OCI-M1 (cell line): ENCODE results near the gene PELO.

ENCODE experiments used
- DNase-seq: peaks from one replicate; lab custom pipeline; 2025; lab: John Stamatoyannopoulos, UW

PELO gene

GRCh38 chr5:52771343-52772039, 16.2 kb upstream of the PELO start:
- DNase-seq = peak; percentile 82

GRCh38 chr5:52772668-52773067, 15.0 kb upstream of the PELO start:
- DNase-seq = no peak

- no peak for DNase-seq
These were observed 14.4 kb upstream of the PELO start for GRCh38 chr5:52773342-52773741.

DNA sequence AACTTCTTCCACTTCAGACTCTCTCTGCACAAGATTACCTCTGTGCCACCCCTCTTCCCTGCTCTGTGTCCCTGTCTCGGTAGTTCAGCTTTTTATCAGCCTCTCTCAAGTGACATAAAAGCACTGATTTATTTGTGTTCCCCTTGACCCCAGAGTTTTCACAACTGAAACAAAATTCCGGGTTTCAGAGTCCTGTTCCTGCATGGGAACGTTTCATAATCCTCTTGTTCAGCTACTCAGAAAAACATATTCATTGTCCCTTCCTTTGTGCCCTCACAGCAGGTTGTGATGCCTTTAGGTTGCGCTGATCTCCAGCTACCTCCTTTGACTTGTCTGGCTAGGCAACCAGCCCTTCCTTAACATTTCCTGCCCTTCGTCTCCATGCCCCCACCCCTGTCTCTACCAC, 13.7 kb upstream of the PELO start:
- no peak for DNase-seq

DNA sequence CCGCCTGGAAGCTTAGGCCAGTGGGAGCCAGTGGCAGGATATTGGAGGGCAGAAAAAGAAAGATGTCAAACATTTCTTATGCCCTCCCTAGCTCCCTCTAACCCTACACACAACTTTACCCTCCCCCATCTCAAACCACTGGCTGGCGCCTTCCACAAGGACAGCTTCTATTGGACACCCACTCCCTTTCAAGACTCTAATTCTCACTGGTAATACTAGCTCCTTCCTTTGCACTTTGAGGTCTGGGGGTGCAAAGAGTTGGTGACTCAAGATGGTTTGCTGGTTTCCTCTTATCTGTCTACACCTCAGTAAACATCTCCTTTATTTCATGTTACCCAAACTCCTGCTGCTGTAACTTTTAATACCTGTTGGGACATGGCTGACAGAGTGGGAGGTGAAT, 11.6 kb upstream of the PELO start:
- DNase-seq = no peak

DNA sequence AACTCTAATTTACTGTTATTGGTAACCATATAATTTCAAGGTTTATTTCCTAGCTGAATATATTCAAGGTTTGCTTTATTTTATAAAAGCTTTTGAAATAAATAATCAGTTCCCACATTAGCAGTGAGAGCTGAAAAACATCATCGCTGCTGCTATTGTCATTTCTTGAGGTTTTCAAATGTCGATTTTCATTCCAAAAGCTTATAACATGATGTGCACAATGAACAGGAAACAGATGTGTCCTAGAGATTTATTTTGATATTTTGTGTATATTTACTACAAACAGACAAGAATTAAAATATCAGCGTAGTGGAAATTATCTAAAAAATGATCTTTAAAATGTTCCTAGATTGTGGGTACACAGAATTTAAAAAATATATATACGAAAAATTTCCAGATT, 10.5 kb upstream of the PELO start:
- DNase-seq = no peak

- no peak for DNase-seq
These were observed 8.9 kb upstream of the PELO start for GRCh38 chr5:52778781-52779180.

DNA sequence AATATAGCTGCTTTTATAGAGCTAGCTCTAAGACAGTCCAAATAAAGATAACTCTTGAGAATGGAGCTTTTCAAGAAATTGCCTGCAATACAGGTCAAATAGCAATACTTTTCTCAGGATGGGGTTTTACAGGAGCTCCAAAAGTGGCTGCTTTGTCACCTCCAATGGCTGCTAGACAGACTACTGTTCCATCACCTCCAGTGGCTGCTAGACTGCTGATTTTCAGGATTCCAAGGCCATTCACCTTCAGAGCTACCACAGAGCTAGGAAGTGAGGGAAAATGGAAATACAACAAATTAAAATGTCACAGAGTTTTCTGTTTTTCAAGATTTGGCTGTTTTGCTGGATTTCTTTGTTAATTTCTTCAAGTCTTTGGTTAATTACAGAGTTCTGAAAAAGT, 8.5 kb upstream of the PELO start:
- DNase-seq = no peak

DNA sequence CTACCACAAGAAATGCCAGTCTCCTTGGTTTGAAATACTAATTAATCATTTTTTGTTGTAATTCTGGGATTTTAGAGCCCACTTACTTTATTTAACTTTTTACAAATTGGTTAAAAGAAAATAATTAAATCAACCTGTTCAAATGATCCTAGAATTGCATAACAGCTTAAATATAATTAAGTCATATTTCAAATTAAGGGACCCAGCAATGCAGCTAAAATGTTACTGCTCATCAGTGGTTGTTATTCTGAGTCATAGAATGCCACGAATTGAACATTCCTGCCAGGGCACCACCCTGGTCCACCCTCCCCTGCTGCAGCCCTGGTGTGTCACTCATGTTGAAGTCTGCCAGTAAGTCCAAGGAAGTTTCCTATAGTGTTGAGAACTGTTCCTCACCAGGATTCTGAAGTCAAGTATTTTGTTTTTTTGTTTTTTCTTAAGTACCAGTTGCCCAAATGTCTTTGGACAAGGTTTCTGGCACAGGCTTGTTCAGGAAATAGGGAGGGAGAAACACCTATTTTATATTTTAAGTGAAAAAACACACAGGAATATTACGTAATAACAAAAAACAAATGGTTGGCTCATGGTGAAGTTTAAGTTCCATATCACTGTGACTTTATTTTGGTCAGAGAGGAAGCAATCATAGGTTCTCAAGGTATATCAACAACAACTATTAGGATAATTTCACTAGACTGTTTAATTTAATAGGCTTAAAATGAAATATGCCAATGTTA, 4.3 kb upstream of the PELO start:
- DNase-seq = no peak

DNA sequence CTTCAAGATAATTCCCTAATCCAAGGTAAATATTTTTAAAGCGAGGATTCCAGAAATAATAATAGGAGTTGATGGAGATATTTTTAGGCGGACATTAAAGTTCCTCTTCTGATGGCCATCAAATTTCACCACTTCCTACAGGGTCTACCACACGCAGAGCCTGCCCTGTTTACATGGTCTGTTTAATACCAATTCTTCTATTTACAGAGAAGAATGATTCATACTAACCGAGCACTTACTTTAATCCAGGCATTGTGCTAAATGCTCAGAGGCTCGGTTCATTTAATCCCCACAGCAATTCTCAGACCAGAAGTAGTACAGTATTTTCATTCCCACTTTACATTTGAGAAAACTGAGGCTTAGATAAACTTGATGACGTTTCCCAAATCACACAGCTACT, 3.0 kb upstream of the PELO start:
- DNase-seq = no peak

DNA sequence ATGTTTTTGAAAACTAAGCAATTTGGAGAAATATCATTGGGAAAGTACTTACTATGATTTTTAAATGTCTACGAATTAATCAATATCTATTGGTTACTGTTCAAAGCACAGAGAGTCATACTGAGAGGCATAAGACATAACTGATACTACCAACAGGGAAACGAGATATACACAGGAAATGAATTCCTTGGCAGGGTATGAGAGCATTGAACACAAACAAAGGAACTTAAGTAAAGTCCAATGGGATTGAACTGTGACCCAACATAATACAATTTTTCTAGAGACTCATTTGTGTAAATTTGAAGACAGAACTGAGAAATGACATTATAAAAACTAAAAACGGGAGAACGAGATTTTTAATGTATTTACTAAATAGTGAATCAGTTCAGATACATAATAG, 1.3 kb upstream of the PELO start:
- DNase-seq = no peak

- peak; percentile 61 for DNase-seq
These were observed 642 bp upstream of the PELO start for GRCh38 chr5:52786949-52787599.

DNA sequence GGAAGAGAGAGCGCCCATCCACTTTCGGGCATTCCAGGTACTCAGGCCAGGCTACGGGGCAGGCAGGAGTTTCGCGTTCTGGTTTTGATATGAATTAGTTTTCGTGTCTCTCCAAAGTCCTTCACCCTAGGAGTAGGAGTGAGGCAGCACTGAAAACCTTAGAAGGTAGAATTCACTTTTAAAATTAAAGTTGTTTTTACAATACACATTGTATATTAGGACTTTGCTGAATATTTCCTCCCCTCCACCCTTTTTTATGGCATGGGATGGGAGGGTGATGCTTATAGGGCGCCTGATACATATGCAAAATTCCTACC, 747 bp downstream of the PELO start:
- no peak for DNase-seq

GRCh38 chr5:52789378-52789777, 1.7 kb downstream of the PELO start:
- no peak for DNase-seq

DNA sequence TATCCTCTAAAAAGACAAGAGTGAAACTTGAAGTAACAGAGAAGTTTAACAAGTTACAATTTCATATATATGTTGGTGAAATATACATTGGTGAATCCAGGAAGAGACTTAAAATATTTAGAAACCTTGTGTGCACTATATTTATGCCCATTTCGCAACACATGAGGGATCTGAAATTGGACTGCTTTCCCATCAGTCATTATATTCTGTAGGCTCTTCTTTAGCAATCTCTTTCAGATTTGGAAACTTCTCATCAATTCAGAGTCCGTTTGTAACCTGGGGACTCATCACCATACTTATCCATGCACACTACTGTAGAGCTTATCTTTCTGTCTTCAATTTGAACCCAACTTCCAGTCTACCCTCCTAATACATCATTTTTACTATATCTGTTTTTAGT, 2.1 kb downstream of the PELO start:
- no peak for DNase-seq

DNA sequence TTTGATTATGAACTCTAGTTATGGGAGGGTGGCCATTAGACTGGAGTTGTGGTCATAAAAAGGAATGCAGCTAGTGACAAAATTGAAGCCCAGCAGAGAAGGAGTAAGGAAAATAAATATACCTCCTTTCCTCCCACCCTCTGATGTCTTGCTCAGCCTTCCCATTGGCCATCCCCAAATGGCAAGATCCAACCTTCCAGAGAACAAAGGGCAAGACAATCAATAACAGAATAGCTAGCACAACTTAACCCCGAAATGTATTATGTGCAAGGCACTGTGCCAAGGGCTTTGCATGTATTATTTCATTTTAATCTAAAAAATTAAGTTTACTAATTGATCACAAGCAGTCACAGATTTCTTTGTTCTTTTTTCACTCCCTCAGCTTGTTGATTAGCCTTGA, 3.6 kb downstream of the PELO start:
- DNase-seq = no peak

DNA sequence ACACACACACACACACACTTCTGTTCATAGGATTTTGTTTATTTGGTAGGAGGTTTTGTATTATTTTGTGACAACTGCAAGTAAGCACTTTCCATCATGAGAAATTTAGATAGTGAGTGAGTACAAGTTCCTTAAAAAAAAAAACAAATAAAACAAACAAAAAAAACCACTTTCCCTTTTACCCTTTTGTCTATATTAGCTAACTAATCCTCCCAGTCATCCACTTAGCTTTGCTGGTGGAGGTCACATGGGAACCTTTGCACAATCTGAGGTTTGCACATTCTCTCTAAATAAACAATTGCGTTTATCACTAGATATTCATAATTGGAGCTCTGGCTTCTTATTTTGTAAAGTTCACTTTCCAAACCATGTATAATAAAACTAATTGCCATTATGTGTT, 6.8 kb downstream of the PELO start:
- DNase-seq = peak; percentile 34

- DNase-seq = no peak
These were observed 8.3 kb downstream of the PELO start for GRCh38 chr5:52796031-52796430.

DNA sequence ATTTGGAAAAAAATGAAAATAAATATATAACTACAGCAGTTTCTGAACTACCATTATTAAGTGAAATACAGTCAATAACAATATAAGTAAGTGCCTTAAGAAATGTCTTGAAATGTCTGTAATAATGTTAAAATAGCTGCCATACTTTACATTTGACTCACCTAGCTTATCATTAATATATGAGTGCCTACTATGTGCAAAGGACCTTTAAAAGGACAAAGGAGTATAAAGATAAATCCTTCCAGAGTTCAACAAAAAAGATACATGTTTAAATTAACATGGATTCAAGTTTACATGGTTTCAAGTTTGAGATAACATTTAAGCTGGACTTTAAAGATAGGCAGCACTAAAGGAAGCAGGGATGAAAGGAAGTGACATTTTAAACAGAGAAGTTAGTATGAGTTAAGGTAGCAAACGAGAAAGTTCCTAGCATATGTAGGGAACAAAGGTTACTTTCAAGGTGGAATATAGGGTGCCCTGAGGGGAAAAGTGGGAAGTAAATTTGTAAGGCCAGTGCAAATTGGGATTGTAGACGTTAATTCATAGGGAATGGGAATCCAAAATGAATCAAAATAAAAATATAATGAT, 8.9 kb downstream of the PELO start:
- DNase-seq = peak; percentile 20

GRCh38 chr5:52798938-52799337, 11.2 kb downstream of the PELO start:
- peak; percentile 70 for DNase-seq

- DNase-seq = no peak
These were observed 11.8 kb downstream of the PELO start for GRCh38 chr5:52799358-52799982.

GRCh38 chr5:52799983-52800393, 12.3 kb downstream of the PELO start:
- DNase-seq = peak; percentile 98
